Measurements from ENCODE around the gene FCN3. TPM values are rescaled to one million over a fixed set of nuclear protein-coding genes. Genes with fewer than 3 reads are reported as not detected.
"Not testable (repeated sequence)": the region's sequence is repeated elsewhere in the genome, so short reads cannot be mapped to it uniquely, and the experiment has no call there.

Gene FCN3
- total RNA-seq, 2 donors from 2014 or later: 0.26 TPM; not detected in 1

DNA sequence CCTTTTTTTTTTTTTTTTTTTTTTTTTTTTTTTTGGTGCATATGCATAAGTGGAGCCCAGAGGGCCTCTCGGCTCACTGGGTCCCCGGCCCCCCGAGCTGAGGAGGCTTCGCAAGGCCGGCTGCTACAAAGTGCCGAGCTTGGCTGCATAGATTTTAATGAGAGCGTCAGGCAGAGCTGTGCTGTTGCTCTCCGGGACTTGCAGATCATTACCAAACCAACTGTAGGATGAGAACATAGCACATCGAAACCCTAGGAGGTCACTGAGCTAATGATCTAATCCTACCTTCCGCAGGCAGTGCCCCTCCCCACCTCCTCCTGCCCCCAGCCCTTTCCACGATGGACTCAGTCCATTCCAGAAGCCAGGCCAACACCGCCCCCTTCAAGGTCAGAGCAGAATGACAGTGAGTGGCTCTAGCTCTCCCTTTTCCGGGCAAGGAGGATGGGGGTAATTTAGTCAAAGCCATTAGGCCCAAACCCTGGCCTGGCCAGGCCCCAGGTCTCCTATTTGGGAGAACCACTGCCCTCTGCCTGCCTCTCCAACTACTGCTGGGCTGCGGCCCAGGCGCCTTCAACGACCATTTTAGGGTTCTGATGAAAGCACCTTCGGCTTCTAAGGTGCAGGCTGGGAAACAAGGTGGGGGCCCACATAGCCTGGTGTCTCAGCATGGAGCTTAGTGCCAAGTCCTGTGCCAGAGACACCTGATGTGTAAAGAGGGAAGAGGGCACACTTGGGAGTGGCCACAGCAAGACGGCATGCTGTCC lies 31.2 kb upstream of the FCN3 start:
- Mint-ChIP-seq H3K4me3 (peak overlapping the region; percentile 28), H3K36me3 (ENCODE audit: low read depth) (peaks cover 31% of the 10 kb centered on the region), H3K4me1 (peaks cover 37% of the 10 kb centered on the region), H3K27ac (peak overlapping the region; percentile 94)
- peak overlapping the region; percentile 34 for H3K9ac ChIP-seq (ENCODE audit: extremely low read depth, low read length, poor library complexity, severe bottlenecking)
- 46 to 68% methylated on average over 8 to 15 of the region's 18 CpGs for WGBS, 2 experiments (ENCODE audit: insufficient coverage in 1 of 2, insufficient read length in 1 of 2)
- H3K27me3 Mint-ChIP-seq (ENCODE audit: insufficient read depth); H3K9me3 Mint-ChIP-seq; H3K4me3 ChIP-seq (ENCODE audit: low read length); H3K9me3 ChIP-seq (ENCODE audit: control insufficient read depth, low read length); H3K27me3 ChIP-seq (ENCODE audit: control insufficient read depth, insufficient read depth, low read length, poor library complexity, severe bottlenecking): not testable (repeated sequence)
- H3K36me3 ChIP-seq (ENCODE audit: control insufficient read depth, insufficient read depth, low read length): peaks cover 33% of the 10 kb centered on the region
- H3K4me1 ChIP-seq (ENCODE audit: control insufficient read depth, insufficient read depth, low read length): peaks cover 12% of the 10 kb centered on the region
- TF ChIP-seq, protein P1, sequence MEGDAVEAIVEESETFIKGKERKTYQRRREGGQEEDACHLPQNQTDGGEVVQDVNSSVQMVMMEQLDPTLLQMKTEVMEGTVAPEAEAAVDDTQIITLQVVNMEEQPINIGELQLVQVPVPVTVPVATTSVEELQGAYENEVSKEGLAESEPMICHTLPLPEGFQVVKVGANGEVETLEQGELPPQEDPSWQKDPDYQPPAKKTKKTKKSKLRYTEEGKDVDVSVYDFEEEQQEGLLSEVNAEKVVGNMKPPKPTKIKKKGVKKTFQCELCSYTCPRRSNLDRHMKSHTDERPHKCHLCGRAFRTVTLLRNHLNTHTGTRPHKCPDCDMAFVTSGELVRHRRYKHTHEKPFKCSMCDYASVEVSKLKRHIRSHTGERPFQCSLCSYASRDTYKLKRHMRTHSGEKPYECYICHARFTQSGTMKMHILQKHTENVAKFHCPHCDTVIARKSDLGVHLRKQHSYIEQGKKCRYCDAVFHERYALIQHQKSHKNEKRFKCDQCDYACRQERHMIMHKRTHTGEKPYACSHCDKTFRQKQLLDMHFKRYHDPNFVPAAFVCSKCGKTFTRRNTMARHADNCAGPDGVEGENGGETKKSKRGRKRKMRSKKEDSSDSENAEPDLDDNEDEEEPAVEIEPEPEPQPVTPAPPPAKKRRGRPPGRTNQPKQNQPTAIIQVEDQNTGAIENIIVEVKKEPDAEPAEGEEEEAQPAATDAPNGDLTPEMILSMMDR (conservative IDR thresholded peaks at IDR 0.05): peak; percentile 68
- H3K27ac ChIP-seq (ENCODE audit: low read depth, low read length): peak overlapping the region; percentile 77
- peak; percentile 87 for DNase-seq

DNA sequence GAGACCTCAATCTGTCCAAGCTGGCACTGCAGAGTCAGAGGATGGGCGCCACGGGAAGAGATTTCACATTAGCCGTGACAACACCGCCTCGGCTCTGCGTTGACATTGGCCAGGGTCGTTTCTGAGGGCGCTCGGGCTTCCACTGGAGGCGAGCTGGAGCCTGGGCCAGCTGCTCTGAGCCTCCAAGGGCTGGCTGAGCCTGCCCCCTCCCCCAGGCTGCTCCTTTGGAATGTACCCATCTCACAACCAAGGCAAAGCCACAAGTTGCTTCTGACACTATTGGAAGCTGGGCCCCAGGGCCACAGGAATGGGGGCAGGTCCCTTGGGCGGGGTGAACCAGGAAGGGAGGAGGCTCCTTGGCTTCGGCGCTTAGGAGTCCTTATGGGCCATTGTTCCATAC lies 30.4 kb upstream of the FCN3 start:
- Mint-ChIP-seq H3K4me1 (peaks cover 44% of the 10 kb centered on the region), H3K4me3 (peak overlapping the region; percentile 28)

DNA sequence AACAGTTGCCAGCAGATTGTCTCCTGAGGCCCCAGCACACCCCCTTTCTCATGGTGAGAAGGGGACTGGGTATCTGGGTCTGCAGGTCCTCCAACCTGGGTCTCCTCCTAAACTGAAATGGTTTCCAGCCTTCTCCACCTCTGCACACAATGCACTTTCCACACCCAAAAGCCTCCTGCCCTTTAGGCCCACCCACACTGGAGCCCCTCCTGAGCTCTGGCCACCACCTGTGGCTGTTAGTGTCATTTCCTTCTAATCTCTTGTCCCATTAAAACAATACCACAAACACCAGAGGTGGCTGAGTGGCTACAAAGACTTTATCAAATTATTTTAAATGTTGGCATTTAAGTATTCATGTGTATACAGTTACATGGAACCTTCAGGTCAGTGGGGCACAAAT lies 29.3 kb upstream of the FCN3 start:
- Mint-ChIP-seq H3K4me1 (peaks cover 55% of the 10 kb centered on the region), H3K9me3 (no peaks in the 10 kb centered on the region), H3K36me3 (ENCODE audit: low read depth) (peaks cover 17% of the 10 kb centered on the region), H3K27ac (peak overlapping the region; percentile 89), H3K27me3 (ENCODE audit: insufficient read depth) (no peaks in the 10 kb centered on the region), H3K4me3 (no peak overlapping the region)
- no peak for DNase-seq
- Histone ChIP-seq H3K4me1 (ENCODE audit: control insufficient read depth, insufficient read depth, low read length) (peaks cover 19% of the 10 kb centered on the region), H3K27ac (ENCODE audit: low read depth, low read length) (peak overlapping the region; percentile 9), H3K27me3 (ENCODE audit: control insufficient read depth, insufficient read depth, low read length, poor library complexity, severe bottlenecking) (no peaks in the 10 kb centered on the region), H3K9ac (ENCODE audit: extremely low read depth, low read length, poor library complexity, severe bottlenecking) (no peak overlapping the region), H3K4me3 (ENCODE audit: low read length) (no peak overlapping the region), H3K9me3 (ENCODE audit: control insufficient read depth, low read length) (no peaks in the 10 kb centered on the region), H3K36me3 (ENCODE audit: control insufficient read depth, insufficient read depth, low read length) (peaks cover 20% of the 10 kb centered on the region)
- TF ChIP-seq, protein P1 (conservative IDR thresholded peaks at IDR 0.05): no peak

More for the DNA sequence above, 30.4 kb upstream of the FCN3 start:
- Histone ChIP-seq H3K9ac (ENCODE audit: extremely low read depth, low read length, poor library complexity, severe bottlenecking) (peak overlapping the region; percentile 34), H3K4me3 (ENCODE audit: low read length) (no peak overlapping the region), H3K27me3 (ENCODE audit: control insufficient read depth, insufficient read depth, low read length, poor library complexity, severe bottlenecking) (no peaks in the 10 kb centered on the region), H3K27ac (ENCODE audit: low read depth, low read length) (peak overlapping the region; percentile 53), H3K9me3 (ENCODE audit: control insufficient read depth, low read length) (no peaks in the 10 kb centered on the region), H3K36me3 (ENCODE audit: control insufficient read depth, insufficient read depth, low read length) (peaks cover 26% of the 10 kb centered on the region), H3K4me1 (ENCODE audit: control insufficient read depth, insufficient read depth, low read length) (peaks cover 16% of the 10 kb centered on the region)
- TF ChIP-seq, protein P1 (conservative IDR thresholded peaks at IDR 0.05): peak; percentile 31
- Mint-ChIP-seq H3K36me3 (ENCODE audit: low read depth) (peaks cover 24% of the 10 kb centered on the region), H3K27ac (peak overlapping the region; percentile 94), H3K27me3 (ENCODE audit: insufficient read depth) (no peaks in the 10 kb centered on the region), H3K9me3 (no peaks in the 10 kb centered on the region)
- DNase-seq: peak; percentile 90
- 61 to 66% methylated on average over 12 to 13 of the region's 13 CpGs for WGBS, 2 experiments (ENCODE audit: insufficient coverage in 1 of 2, insufficient read length in 1 of 2)

Measured in endodermal cell (in vitro differentiated cells).